Gastroesophageal sphincter (tissue), 3 donors: Measurements from ENCODE around the gene MRPS26.

ENCODE experiments used
- CTCF ChIP-seq, 4 experiments: fragments of 200-600 bp in 2 of 4; fragments of 450-650 bp in 2 of 4; sonication (generic) in 1 of 4; IDR thresholded peaks; one replicate each; pipeline ENCODE4 v1.5.1; 2017 to 2019; ENCODE audit warnings: antibody characterized with exemption in 4 of 4, mild to moderate bottlenecking in 2 of 4, moderate library complexity in 2 of 4
- POLR2AphosphoS5 ChIP-seq: sonication (generic); formaldehyde crosslinking; IDR thresholded peaks from one replicate; pipeline ENCODE4 v1.6.1; 2017; ENCODE audit warnings: antibody characterized with exemption

- TF ChIP-seq CTCF (IDR thresholded peaks at IDR 0.05) (no peak), POLR2AphosphoS5 (no peak)
Measured at GRCh38 chr20:3042625-3043024, 3.2 kb upstream of the MRPS26 start.
